HepG2 (cell line): ENCODE results near the gene STYXL1. TPM values are rescaled to one million over a fixed set of nuclear protein-coding genes. Genes with fewer than 3 reads are reported as not detected.
A peak's percentile ranks its signal among the peaks of the same experiment; 100 is the strongest.

Experiments
- ARID2 ChIP-seq: sonication (generic); formaldehyde crosslinking; IDR thresholded peaks from 2 replicates; pipeline ENCODE4 v1.8.1; 2022; ENCODE audit warnings: mild to moderate bottlenecking, missing genetic modification reagents, borderline replicate concordance
- ASH2L ChIP-seq: fragments of 300-600, 200-600 bp; sonication (generic); IDR thresholded peaks from 2 replicates; pipeline ENCODE4 v1.7.0; 2017; ENCODE audit warnings: low read depth, mild to moderate bottlenecking, moderate library complexity, mixed read lengths, low read length; ENCODE audit not compliant: insufficient read length
- CENPBD1 ChIP-seq: sonication (generic); formaldehyde crosslinking; IDR thresholded peaks from 2 replicates; pipeline ENCODE4 v1.8.0; 2022; ENCODE audit warnings: missing genetic modification reagents, low read depth, mild to moderate bottlenecking, borderline replicate concordance
- EHMT2 ChIP-seq: fragments of 200-600 bp; sonication (generic); IDR thresholded peaks from 2 replicates; pipeline ENCODE4 v1.7.0; 2017; ENCODE audit warnings: antibody characterized with exemption, low read depth, low read length, borderline replicate concordance
- HMG20A ChIP-seq: IDR thresholded peaks from 2 replicates; pipeline ENCODE4 v1.6.1; 2016; ENCODE audit warnings: borderline replicate concordance
- HOMEZ ChIP-seq: IDR thresholded peaks from 2 replicates; pipeline ENCODE4 v1.6.1; 2016; ENCODE audit warnings: low read depth
- KDM5B ChIP-seq: sonication (generic); formaldehyde crosslinking; IDR thresholded peaks from 2 replicates; pipeline ENCODE4 v1.4.0; 2020; ENCODE audit warnings: missing genetic modification reagents, mild to moderate bottlenecking, borderline replicate concordance
- PCBP1 ChIP-seq: fragments of 200-400 bp; formaldehyde crosslinking; IDR thresholded peaks from 2 replicates; pipeline ENCODE4 v1.6.1; 2017; ENCODE audit warnings: mild to moderate bottlenecking, low read depth, low read length, borderline replicate concordance
- PRMT3 ChIP-seq: sonication (generic); formaldehyde crosslinking; IDR thresholded peaks from 2 replicates; pipeline ENCODE4 v1.8.1; 2022; ENCODE audit warnings: low read depth, mild to moderate bottlenecking, moderate library complexity, missing genetic modification reagents, borderline replicate concordance
- RAD21 ChIP-seq: fragments of 450-650 bp; formaldehyde crosslinking; IDR thresholded peaks from 2 replicates; pipeline ENCODE4 v1.5.0; 2020; ENCODE audit warnings: mild to moderate bottlenecking
- RFXAP ChIP-seq: sonication (generic); formaldehyde crosslinking; IDR thresholded peaks from 2 replicates; pipeline ENCODE4 v1.4.0; 2020; ENCODE audit warnings: missing genetic modification reagents, borderline replicate concordance
- SP2 ChIP-seq: sonication (generic); formaldehyde crosslinking; IDR thresholded peaks from 2 replicates; pipeline ENCODE4 v1.5.1; 2020; ENCODE audit warnings: mild to moderate bottlenecking, missing genetic modification reagents
- SRSF1 ChIP-seq: fragments of 200-400 bp; formaldehyde crosslinking; optimal IDR thresholded peaks from 2 replicates; pipeline ENCODE3; 2017; ENCODE audit warnings: mild to moderate bottlenecking, low read depth, low read length, moderate library complexity
- TAF1 ChIP-seq: sonication (generic); formaldehyde crosslinking; IDR thresholded peaks from 2 replicates; pipeline ENCODE4 v1.4.0; 2020; ENCODE audit warnings: missing genetic modification reagents
- TAF15 ChIP-seq: fragments of 200-400 bp; formaldehyde crosslinking; IDR thresholded peaks from one replicate; pipeline ENCODE4 v1.6.1; 2018; ENCODE audit warnings: mild to moderate bottlenecking, low read depth, low read length; ENCODE audit not compliant: poor library complexity, severe bottlenecking
- ZKSCAN5 ChIP-seq: sonication (generic); formaldehyde crosslinking; IDR thresholded peaks from 2 replicates; pipeline ENCODE4 v1.5.1; 2020; ENCODE audit warnings: mild to moderate bottlenecking, missing genetic modification reagents
- ZKSCAN8 ChIP-seq: IDR thresholded peaks from 2 replicates; pipeline ENCODE4 v1.6.1; 2016; ENCODE audit warnings: borderline replicate concordance, missing genetic modification reagents, missing compliant biosample characterization
- ZNF556 ChIP-seq: sonication (generic); formaldehyde crosslinking; IDR thresholded peaks from 2 replicates; pipeline ENCODE4 v1.4.0; 2020; ENCODE audit warnings: mild to moderate bottlenecking, missing genetic modification reagents, borderline replicate concordance
- ZNF609 ChIP-seq: sonication (generic); formaldehyde crosslinking; IDR thresholded peaks from 2 replicates; pipeline ENCODE4 v1.4.0; 2020; ENCODE audit warnings: mild to moderate bottlenecking, missing genetic modification reagents, borderline replicate concordance
- ZSCAN22 ChIP-seq: sonication (generic); formaldehyde crosslinking; IDR thresholded peaks from 2 replicates; pipeline ENCODE4 v1.4.0; 2020; ENCODE audit warnings: mild to moderate bottlenecking, missing genetic modification reagents
- polyA plus RNA-seq, 8 experiments: library from polyadenylated mRNA; depleted of rRNA in 3 of 8; stranded (reverse) in 7 of 8; unstranded in 1 of 8; fragments of >200 nt; fragmentation: Illumina TruSeq in 4 of 8; extraction: Trizol in 4 of 8; gene quantifications; 2 replicates each; pipeline versions ENCODE4 v1.2.1 to v1.2.3, GENCODE V29; 2011 to 2016; ENCODE audit warnings: low read depth in 4 of 8, missing spikeins in 1 of 8, mixed read lengths in 1 of 8; ENCODE audit not compliant: insufficient read depth in 1 of 8
- total RNA-seq, 5 experiments: library from RNA; depleted of rRNA; stranded (reverse); fragments of >200 nt; fragmentation: Illumina TruSeq; extraction: Trizol; gene quantifications; 2 replicates each; pipeline ENCODE4 v1.2.3, GENCODE V29; 2016; ENCODE audit warnings: low read depth in 1 of 5

The STYXL1 gene
- total and polyA plus RNA-seq, 2 of the 13 experiments (the other 11 are each of a cell fraction or from before 2014, with no cell fraction given): 23.9 to 38.3 TPM

GRCh38 chr7:76047305-76047810 is 442 bp downstream of the STYXL1 start (continued):
- no peak for TF ChIP-seq PCBP1
- no peak for TF ChIP-seq ZSCAN22 (CRISPR knock-in tag)
- TF ChIP-seq TAF1 (CRISPR knock-in tag): no peak
- no peak for TF ChIP-seq EHMT2
- 0 out of 2 replicates have a peak, but pooled peaks have one; percentile 33 for TF ChIP-seq CENPBD1 (CRISPR knock-in tag)
- TF ChIP-seq PRMT3 (CRISPR knock-in tag): no peak
- TF ChIP-seq KDM5B (CRISPR knock-in tag): no peak
- no peak for TF ChIP-seq ZKSCAN5 (CRISPR knock-in tag)
- TF ChIP-seq RAD21 (CRISPR knock-in tag): no peak
- TF ChIP-seq RFXAP (CRISPR knock-in tag): no peak
- 0 out of 2 replicates have a peak, but pooled peaks have one; percentile 6 for TF ChIP-seq ZNF609 (CRISPR knock-in tag)
- TF ChIP-seq SP2 (CRISPR knock-in tag): no peak
- TF ChIP-seq ARID2 (CRISPR knock-in tag): 0 out of 2 replicates have a peak, but pooled peaks have one; percentile 4
- TF ChIP-seq ASH2L: no peak
- TF ChIP-seq TAF15: no peak
- no peak for TF ChIP-seq SRSF1
- no peak for TF ChIP-seq ZKSCAN8 (CRISPR knock-in tag)
- TF ChIP-seq HMG20A (CRISPR knock-in tag): no peak
- TF ChIP-seq ZNF556 (CRISPR knock-in tag): no peak
- TF ChIP-seq HOMEZ: no peak
